Caco-2 (cell line): ENCODE data around the gene SPATS1. TPM values are rescaled to one million over a fixed set of nuclear protein-coding genes. Genes with fewer than 3 reads are reported as not detected.

Experiments
- BruUV-seq: library from RNA; stranded (reverse); fragments of 400-500 nt; replicated peaks from 2 replicates; lab custom pipeline; 2021; lab: Mats Ljungman, UMichigan
- CTCF ChIA-PET: fragments of 300-600 bp; sonication (Branson Sonifier 250); formaldehyde crosslinking; loops from one replicate; lab custom pipeline; 2022; ENCODE audit warnings: antibody characterized with exemption; lab: Charles Lee
- POLR2A ChIA-PET: fragments of 300-600 bp; sonication (Branson Sonifier 250); formaldehyde crosslinking; loops from one replicate; lab custom pipeline; 2022; ENCODE audit warnings: antibody characterized with exemption; lab: Charles Lee
- DNase-seq, 2 experiments: peaks; one replicate each; pipeline versions ENCODE4 v3.0.0 to v3.0.0-alpha.2; 2020 to 2022
- H3K27me3 ChIP-seq: replicated peaks from 2 replicates; pipeline ENCODE4 v1.6.0; 2011; ENCODE audit warnings: low read length; ENCODE audit not compliant: control insufficient read depth, insufficient read depth
- H3K36me3 ChIP-seq: 2 replicates; pipeline ENCODE4 v1.5.1; 2011; ENCODE audit warnings: low read length; ENCODE audit not compliant: control insufficient read depth, insufficient read depth
- H3K4me1 ChIP-seq: fragments of 250-450 bp; sonication (Bioruptor Pico); 2 replicates; pipeline ENCODE4 v1.5.1; 2020; ENCODE audit warnings: mild to moderate bottlenecking
- H3K4me3 ChIP-seq: 2 replicates; pipeline ENCODE4 v1.5.1; 2011; ENCODE audit warnings: low read depth, mild to moderate bottlenecking, control low read depth, low read length
- H3K9me3 ChIP-seq: fragments of 250-450 bp; sonication (Bioruptor Pico); 2 replicates; pipeline ENCODE4 v1.5.1; 2020; ENCODE audit warnings: mild to moderate bottlenecking, moderate library complexity
- H3K27ac Mint-ChIP-seq: one replicate; pipeline ENCODE4 v1.8.0; 2022; ENCODE audit warnings: mixed read lengths; ENCODE audit not compliant: unreplicated experiment
- H3K27me3 Mint-ChIP-seq: one replicate; pipeline ENCODE4 v1.8.0; 2022; ENCODE audit warnings: mixed read lengths; ENCODE audit not compliant: insufficient read depth, unreplicated experiment
- H3K36me3 Mint-ChIP-seq: one replicate; pipeline ENCODE4 v1.8.0; 2022; ENCODE audit warnings: mild to moderate bottlenecking, mixed read lengths; ENCODE audit not compliant: insufficient read depth, unreplicated experiment
- H3K4me1 Mint-ChIP-seq: one replicate; pipeline ENCODE4 v1.8.0; 2022; ENCODE audit warnings: low read depth, mixed read lengths; ENCODE audit not compliant: unreplicated experiment
- H3K4me3 Mint-ChIP-seq: one replicate; pipeline ENCODE4 v1.8.0; 2022; ENCODE audit warnings: mild to moderate bottlenecking, moderate library complexity, mixed read lengths; ENCODE audit not compliant: unreplicated experiment
- H3K9me3 Mint-ChIP-seq: one replicate; pipeline ENCODE4 v1.8.0; 2022; ENCODE audit warnings: mixed read lengths; ENCODE audit not compliant: unreplicated experiment
- CTCF ChIP-seq, 2 experiments: fragments of 200-600 bp in 1 of 2; IDR thresholded peaks; 1 replicate in 1 of 2; 2 replicates in 1 of 2; pipeline versions ENCODE4 v1.5.1 to v1.8.0; 2011 to 2022; ENCODE audit warnings: antibody characterized with exemption in 1 of 2, control low read depth in 1 of 2, inconsistent platforms in 1 of 2, low read depth in 1 of 2, low read length in 1 of 2, mild to moderate bottlenecking in 1 of 2, moderate library complexity in 1 of 2; ENCODE audit not compliant: insufficient read depth in 1 of 2, severe bottlenecking in 1 of 2, unreplicated experiment in 1 of 2
- intact Hi-C: fragments of 100-400 bp; cut with micrococcal nuclease; formaldehyde crosslinking; loops from one replicate; pipeline ENCODE4 v1.10.0; 2022; ENCODE audit not compliant: unreplicated experiment
- total RNA-seq: library from RNA; stranded (reverse); gene quantifications from 2 replicates; pipeline ENCODE4 v1.2.3, GENCODE V29; 2022

The SPATS1 gene
- total RNA-seq, 1 experiment from 2014 or later, result not detected

DNA sequence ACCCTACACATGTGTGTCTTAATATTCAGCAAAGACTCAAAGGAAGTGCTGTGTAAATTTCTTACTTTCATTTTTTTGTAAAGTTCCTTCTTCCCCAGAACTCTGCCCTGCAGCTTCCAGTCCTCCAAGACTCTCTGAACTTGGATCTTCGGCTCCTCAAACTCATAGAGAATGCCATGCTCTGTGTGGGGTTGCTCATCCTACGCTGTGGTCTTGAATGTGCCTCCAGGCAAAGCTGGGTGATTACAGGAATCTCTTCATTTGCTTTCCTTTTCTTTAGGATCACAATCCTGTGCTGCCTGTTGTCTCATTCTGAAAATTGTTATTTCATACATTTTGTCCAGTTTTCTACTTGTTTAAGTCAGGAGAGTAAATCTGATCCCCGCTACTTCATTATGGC is 30.6 kb downstream of the SPATS1 start:
- Mint-ChIP-seq H3K4me1 (no peaks in the 10 kb centered on the region), H3K9me3 (no peaks in the 10 kb centered on the region), H3K4me3 (no peak overlapping the region), H3K27me3 (peaks cover 7% of the 10 kb centered on the region), H3K27ac (no peak overlapping the region), H3K36me3 (no peaks in the 10 kb centered on the region)
- H3K9me3 ChIP-seq, result no peaks in the 10 kb centered on the region
- H3K4me3 ChIP-seq, result no peak overlapping the region
- ChIA-PET POLR2A (no interaction called here), CTCF (no interaction called here)
- DNase-seq, result no peak
- no TSS peak for BruUV-seq
- no peaks in the 10 kb centered on the region for H3K36me3 ChIP-seq
- H3K27me3 ChIP-seq, result no peaks in the 10 kb centered on the region
- intact Hi-C loops, result no loop called here
- no peaks in the 10 kb centered on the region for H3K4me1 ChIP-seq
- no peak for TF ChIP-seq CTCF (IDR thresholded peaks at IDR 0.05; ENCODE audit: insufficient read depth in 1 of 2, low read depth in 1 of 2, low read length in 1 of 2, severe bottlenecking in 1 of 2, unreplicated experiment in 1 of 2)

DNA sequence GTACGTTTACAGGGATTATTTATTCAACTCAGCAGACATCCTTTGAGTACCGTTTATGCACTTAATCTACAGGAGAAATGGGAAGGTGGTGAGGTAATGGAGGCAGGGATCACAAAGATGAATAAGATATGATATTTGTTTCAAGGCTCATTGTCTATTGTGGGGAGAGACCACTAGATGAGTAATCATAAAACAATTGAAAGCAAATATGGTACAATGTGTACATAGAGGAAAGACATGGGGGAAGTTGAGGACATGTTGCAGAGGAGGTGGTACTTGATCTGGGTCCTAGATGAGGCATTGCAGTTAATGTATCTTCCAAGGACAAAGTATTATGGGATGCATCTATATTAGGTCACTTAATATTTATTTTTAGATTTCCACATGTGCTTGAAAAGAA is 31.3 kb downstream of the SPATS1 start:
- ChIA-PET POLR2A (no interaction called here), CTCF (no interaction called here)
- Histone ChIP-seq H3K4me3 (no peak overlapping the region), H3K4me1 (no peaks in the 10 kb centered on the region), H3K27me3 (no peaks in the 10 kb centered on the region), H3K36me3 (no peaks in the 10 kb centered on the region), H3K9me3 (no peaks in the 10 kb centered on the region)
- Mint-ChIP-seq H3K4me3 (no peak overlapping the region), H3K36me3 (no peaks in the 10 kb centered on the region), H3K27me3 (peaks cover 4% of the 10 kb centered on the region), H3K4me1 (no peaks in the 10 kb centered on the region), H3K27ac (no peak overlapping the region), H3K9me3 (no peaks in the 10 kb centered on the region)
- BruUV-seq, result no TSS peak
- intact Hi-C loops, result no loop called here
- no peak for DNase-seq
- no peak for TF ChIP-seq CTCF (IDR thresholded peaks at IDR 0.05; ENCODE audit: insufficient read depth in 1 of 2, low read depth in 1 of 2, low read length in 1 of 2, severe bottlenecking in 1 of 2, unreplicated experiment in 1 of 2)

- Mint-ChIP-seq H3K9me3 (no peaks in the 10 kb centered on the region), H3K27ac (no peak overlapping the region), H3K36me3 (no peaks in the 10 kb centered on the region), H3K4me1 (no peaks in the 10 kb centered on the region), H3K4me3 (no peak overlapping the region), H3K27me3 (peaks cover 5% of the 10 kb centered on the region)
- no TSS peak for BruUV-seq
- H3K9me3 ChIP-seq, result no peaks in the 10 kb centered on the region
- TF ChIP-seq CTCF (IDR thresholded peaks at IDR 0.05; ENCODE audit: insufficient read depth in 1 of 2, low read depth in 1 of 2, low read length in 1 of 2, severe bottlenecking in 1 of 2, unreplicated experiment in 1 of 2), result no peak
- H3K27me3 ChIP-seq, result no peaks in the 10 kb centered on the region
- H3K36me3 ChIP-seq, result no peaks in the 10 kb centered on the region
- ChIA-PET CTCF (interaction anchor here (0.7 kb wide), 1 partner anchor 66 kb away, joined by 3 read pairs; no protein-coding TSS in a partner anchor), POLR2A (no interaction called here)
- H3K4me3 ChIP-seq, result no peak overlapping the region
- H3K4me1 ChIP-seq, result no peaks in the 10 kb centered on the region
- intact Hi-C loops, result no loop called here
- DNase-seq, result no peak
Measured at GRCh38 chr6:44375071-44375470, 32.6 kb downstream of the SPATS1 start.
